Measurements from ENCODE around the gene NUTM2D. TPM values are rescaled to one million over a fixed set of nuclear protein-coding genes. Genes with fewer than 3 reads are reported as not detected.
"Not testable (repeated sequence)": the region's sequence is repeated elsewhere in the genome, so short reads cannot be mapped to it uniquely, and the experiment has no call there.

Gene NUTM2D
- total RNA-seq, 1 donor from 2014 or later: 6.8 TPM

- ATAC-seq; H3K4me1 ChIP-seq; H3K27ac ChIP-seq; H3K27me3 ChIP-seq (ENCODE audit: low read depth); DNase-seq; H3K9me3 ChIP-seq; intact Hi-C loops (cut with DNase I); H3K4me3 ChIP-seq; H3K36me3 ChIP-seq: not testable (repeated sequence)
These were observed 28.3 kb downstream of the NUTM2D start for GRCh38 chr10:87385762-87386360.

GRCh38 chr10:87391360-87391759 is 33.8 kb downstream of the NUTM2D start:
- intact Hi-C loops (cut with DNase I); H3K4me1 ChIP-seq; H3K27ac ChIP-seq; H3K27me3 ChIP-seq (ENCODE audit: low read depth); H3K36me3 ChIP-seq; ATAC-seq; DNase-seq; H3K9me3 ChIP-seq; H3K4me3 ChIP-seq: not testable (repeated sequence)

- H3K9me3 ChIP-seq; ATAC-seq; H3K27me3 ChIP-seq (ENCODE audit: low read depth); H3K4me1 ChIP-seq; DNase-seq; H3K4me3 ChIP-seq; H3K36me3 ChIP-seq; H3K27ac ChIP-seq; intact Hi-C loops (cut with DNase I): not testable (repeated sequence)
These were observed 38.7 kb downstream of the NUTM2D start for GRCh38 chr10:87396206-87396605.

GRCh38 chr10:87398436-87398835 is 40.9 kb downstream of the NUTM2D start:
- H3K4me3 ChIP-seq; intact Hi-C loops (cut with DNase I): not testable (repeated sequence)
- ATAC-seq: peak; percentile 36 to 61

GRCh38 chr10:87407516-87408467 is 50.2 kb downstream of the NUTM2D start:
- DNase-seq; H3K4me1 ChIP-seq; H3K27ac ChIP-seq; H3K9me3 ChIP-seq; intact Hi-C loops (cut with DNase I); H3K36me3 ChIP-seq; H3K27me3 ChIP-seq (ENCODE audit: low read depth): not testable (repeated sequence)
- H3K4me3 ChIP-seq: peak overlapping the region; percentile 17
- peak in 1 of 2 donors; percentile 18 for ATAC-seq

More at GRCh38 chr10:87398436-87398835, 40.9 kb downstream of the NUTM2D start:
- not testable (repeated sequence) for H3K4me1 ChIP-seq; DNase-seq; H3K36me3 ChIP-seq; H3K27ac ChIP-seq; H3K9me3 ChIP-seq; H3K27me3 ChIP-seq (ENCODE audit: low read depth)

DNA sequence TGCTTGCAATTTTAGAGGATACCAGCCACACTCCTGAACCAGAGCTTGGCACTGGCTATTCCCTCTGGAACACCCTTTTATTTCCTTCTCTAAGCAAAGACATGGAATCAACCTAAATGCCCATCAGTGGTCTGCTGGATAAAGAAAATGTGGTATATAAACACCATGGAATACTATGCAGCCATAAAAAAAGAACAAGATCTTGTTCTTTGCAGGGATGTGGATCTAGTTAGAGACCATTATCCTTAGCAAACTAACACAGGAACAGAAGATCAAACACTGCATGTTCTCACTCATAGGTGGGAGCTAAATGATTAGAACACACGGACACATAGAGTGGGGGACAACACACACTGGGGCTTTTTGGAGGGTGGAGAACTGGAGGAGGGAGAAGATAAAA is 56.4 kb downstream of the NUTM2D start:
- H3K27ac ChIP-seq; H3K9me3 ChIP-seq; ATAC-seq; H3K4me3 ChIP-seq; DNase-seq; H3K4me1 ChIP-seq; intact Hi-C loops (cut with DNase I); H3K36me3 ChIP-seq; H3K27me3 ChIP-seq (ENCODE audit: low read depth): not testable (repeated sequence)

Other genes with a start within 250 kb of the NUTM2D start
- gene NUTM2A, start 132.3 kb upstream of the NUTM2D start, total RNA-seq: 2.3 TPM
- 15.6 TPM for gene MINPP1, start 147.1 kb downstream of the NUTM2D start, total RNA-seq

Data from lower lobe of right lung (tissue), 2 donors.